Ishikawa (cell line): ENCODE data around the gene REEP5.

Experiments
- CEBPB ChIP-seq: IDR thresholded peaks from 2 replicates; pipeline ENCODE4 v1.6.1; 2012
- CREB1 ChIP-seq: IDR thresholded peaks from 2 replicates; pipeline ENCODE4 v1.6.1; 2012; ENCODE audit warnings: low read depth
- EGR1 ChIP-seq: IDR thresholded peaks from 2 replicates; pipeline ENCODE4 v1.6.1; 2012
- EP300 ChIP-seq: IDR thresholded peaks from 2 replicates; pipeline ENCODE4 v1.6.1; 2012; ENCODE audit warnings: borderline replicate concordance
- FOXM1 ChIP-seq: IDR thresholded peaks from 2 replicates; pipeline ENCODE4 v1.6.1; 2012; ENCODE audit warnings: low read depth, borderline replicate concordance
- NFIC ChIP-seq: IDR thresholded peaks from 2 replicates; pipeline ENCODE4 v1.6.1; 2012
- RAD21 ChIP-seq: IDR thresholded peaks from 2 replicates; pipeline ENCODE4 v1.6.1; 2012; ENCODE audit warnings: low read depth
- TAF1 ChIP-seq: IDR thresholded peaks from 2 replicates; pipeline ENCODE4 v1.6.1; 2012; ENCODE audit warnings: low read depth, mild to moderate bottlenecking
- TCF12 ChIP-seq: IDR thresholded peaks from 2 replicates; pipeline ENCODE4 v1.6.1; 2012; ENCODE audit warnings: low read depth
- TEAD4 ChIP-seq: IDR thresholded peaks from 2 replicates; pipeline ENCODE4 v1.6.1; 2012
- YY1 ChIP-seq: IDR thresholded peaks from 2 replicates; pipeline ENCODE4 v1.6.1; 2012; ENCODE audit warnings: low read depth
- ZBTB7A ChIP-seq: IDR thresholded peaks from 2 replicates; pipeline ENCODE4 v1.6.1; 2012; ENCODE audit warnings: low read depth
- TF ChIP-seq, protein P1 (sequence below): IDR thresholded peaks from 2 replicates; pipeline ENCODE4 v1.6.1; 2012; ENCODE audit warnings: low read depth, mild to moderate bottlenecking
- TF ChIP-seq, protein P2 (sequence below): IDR thresholded peaks from 2 replicates; pipeline ENCODE4 v1.6.1; 2012
- TF ChIP-seq, protein P3 (sequence below): IDR thresholded peaks from 2 replicates; pipeline ENCODE4 v1.6.1; 2012

REEP5 gene

DNA sequence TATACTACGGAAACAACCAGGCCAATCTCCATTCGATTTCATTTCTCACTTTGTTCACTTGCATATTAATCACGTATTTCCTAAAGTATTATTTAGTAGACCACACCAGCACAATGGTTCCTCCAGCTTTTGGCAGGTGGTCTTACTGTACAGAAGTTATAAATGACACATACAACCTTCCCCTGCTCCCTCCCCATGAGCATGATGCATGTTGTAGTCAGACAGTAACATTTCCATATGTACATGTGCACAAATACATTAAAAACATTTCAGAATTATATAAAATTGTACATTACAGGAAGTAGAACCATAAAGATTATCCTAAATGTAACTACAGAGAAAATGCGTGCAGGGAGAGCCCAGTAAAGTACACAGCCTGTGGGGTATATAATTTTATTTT lies 43.9 kb downstream of the REEP5 start:
- TF ChIP-seq, protein P1, sequence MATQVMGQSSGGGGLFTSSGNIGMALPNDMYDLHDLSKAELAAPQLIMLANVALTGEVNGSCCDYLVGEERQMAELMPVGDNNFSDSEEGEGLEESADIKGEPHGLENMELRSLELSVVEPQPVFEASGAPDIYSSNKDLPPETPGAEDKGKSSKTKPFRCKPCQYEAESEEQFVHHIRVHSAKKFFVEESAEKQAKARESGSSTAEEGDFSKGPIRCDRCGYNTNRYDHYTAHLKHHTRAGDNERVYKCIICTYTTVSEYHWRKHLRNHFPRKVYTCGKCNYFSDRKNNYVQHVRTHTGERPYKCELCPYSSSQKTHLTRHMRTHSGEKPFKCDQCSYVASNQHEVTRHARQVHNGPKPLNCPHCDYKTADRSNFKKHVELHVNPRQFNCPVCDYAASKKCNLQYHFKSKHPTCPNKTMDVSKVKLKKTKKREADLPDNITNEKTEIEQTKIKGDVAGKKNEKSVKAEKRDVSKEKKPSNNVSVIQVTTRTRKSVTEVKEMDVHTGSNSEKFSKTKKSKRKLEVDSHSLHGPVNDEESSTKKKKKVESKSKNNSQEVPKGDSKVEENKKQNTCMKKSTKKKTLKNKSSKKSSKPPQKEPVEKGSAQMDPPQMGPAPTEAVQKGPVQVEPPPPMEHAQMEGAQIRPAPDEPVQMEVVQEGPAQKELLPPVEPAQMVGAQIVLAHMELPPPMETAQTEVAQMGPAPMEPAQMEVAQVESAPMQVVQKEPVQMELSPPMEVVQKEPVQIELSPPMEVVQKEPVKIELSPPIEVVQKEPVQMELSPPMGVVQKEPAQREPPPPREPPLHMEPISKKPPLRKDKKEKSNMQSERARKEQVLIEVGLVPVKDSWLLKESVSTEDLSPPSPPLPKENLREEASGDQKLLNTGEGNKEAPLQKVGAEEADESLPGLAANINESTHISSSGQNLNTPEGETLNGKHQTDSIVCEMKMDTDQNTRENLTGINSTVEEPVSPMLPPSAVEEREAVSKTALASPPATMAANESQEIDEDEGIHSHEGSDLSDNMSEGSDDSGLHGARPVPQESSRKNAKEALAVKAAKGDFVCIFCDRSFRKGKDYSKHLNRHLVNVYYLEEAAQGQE = no peak
- TF ChIP-seq FOXM1 (no peak), RAD21 (no peak), CEBPB (no peak), ZBTB7A (no peak), NFIC (no peak), CREB1 (no peak), TAF1 (no peak)

DNA sequence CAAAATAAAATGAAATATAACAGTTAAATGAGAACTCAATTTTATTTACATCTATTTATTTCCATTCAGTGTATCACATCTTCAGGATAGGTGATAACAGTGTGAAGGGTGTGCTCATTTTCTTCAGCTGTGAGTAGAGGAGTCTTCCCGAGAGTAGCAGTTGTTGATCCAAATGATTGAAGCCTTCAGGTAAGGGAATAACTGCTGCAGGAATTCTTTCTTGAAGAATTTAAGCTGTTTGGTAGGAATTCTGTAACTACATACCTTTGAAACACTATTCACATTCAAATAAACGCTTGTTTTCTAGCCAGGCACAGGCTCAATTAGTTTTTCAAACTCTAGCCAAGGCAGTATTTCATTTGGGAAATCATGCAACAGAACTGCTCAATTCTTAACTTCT lies 45.7 kb downstream of the REEP5 start:
- TF ChIP-seq TEAD4 = no peak
- no peak for TF ChIP-seq TCF12
- TF ChIP-seq, protein P1 = no peak
- no peak for TF ChIP-seq NFIC

DNA sequence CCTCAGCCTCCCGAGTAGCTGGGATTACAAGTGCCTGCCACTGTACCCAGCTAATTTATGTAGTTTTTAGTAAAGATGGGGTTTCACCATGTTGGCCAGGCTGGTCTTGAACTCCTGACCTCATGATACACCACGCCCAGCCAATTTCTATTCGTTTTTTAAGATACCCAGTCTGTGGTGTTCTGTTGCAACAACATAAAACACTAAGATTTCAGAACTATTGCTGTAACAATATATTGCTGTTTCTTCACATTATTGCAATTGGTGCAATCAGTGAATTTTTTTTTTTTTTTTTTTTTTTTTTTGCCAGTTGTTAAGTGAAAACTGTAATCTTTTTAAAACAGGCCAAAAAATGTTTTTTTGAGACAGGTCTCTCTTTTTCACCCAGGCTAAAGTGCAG lies 51.1 kb downstream of the REEP5 start:
- TF ChIP-seq CREB1 (no peak), RAD21 (no peak), FOXM1 (no peak), EGR1 (no peak), TEAD4 (no peak)
- TF ChIP-seq, protein P2, sequence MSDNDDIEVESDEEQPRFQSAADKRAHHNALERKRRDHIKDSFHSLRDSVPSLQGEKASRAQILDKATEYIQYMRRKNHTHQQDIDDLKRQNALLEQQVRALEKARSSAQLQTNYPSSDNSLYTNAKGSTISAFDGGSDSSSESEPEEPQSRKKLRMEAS = no peak

DNA sequence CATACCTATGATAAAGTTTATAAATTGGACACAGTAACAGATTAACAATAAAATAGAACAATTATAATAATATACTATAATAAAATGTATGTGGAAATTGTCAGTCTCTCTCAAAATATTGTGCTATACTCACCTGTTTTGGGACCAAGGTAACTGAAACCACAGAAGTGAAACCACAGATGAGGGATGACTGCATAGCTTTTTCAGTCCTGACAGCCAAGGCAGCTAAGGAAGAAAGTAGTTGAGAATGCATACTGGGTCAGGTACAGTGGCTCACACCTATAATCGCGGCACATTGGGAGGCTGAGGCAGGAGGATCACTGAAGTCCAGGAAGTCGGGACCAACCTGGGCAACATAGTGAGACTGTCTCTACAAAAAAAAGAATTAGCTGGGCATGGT lies 52.1 kb downstream of the REEP5 start:
- TF ChIP-seq EGR1 = no peak

DNA sequence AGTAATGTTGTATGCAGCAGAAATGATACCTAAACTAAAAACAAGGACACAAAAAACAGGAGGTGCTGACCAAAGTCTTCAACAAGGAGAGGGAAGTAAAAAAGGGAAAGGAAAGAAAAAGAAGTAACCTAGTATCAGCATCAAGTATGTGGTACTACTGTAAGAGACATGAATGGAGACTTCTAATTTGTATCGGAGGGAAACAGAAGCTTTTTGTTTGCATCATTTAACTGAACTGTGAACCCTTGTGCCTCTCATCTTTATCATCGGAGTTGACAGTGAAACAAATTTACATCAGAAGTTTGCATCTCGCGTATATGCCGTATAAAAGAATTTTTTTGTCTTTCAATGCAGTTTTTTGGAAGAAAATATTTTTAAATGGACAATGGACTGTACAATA lies 54.6 kb downstream of the REEP5 start:
- TF ChIP-seq, protein P2 = no peak
- no peak for TF ChIP-seq NFIC
- no peak for TF ChIP-seq RAD21
- no peak for TF ChIP-seq TEAD4
- TF ChIP-seq YY1 = no peak
- TF ChIP-seq ZBTB7A = no peak
- TF ChIP-seq FOXM1 = no peak
- TF ChIP-seq CREB1 = no peak
- TF ChIP-seq CEBPB = no peak
- TF ChIP-seq EP300 = no peak
- TF ChIP-seq TCF12 = no peak
- TF ChIP-seq, protein P3, sequence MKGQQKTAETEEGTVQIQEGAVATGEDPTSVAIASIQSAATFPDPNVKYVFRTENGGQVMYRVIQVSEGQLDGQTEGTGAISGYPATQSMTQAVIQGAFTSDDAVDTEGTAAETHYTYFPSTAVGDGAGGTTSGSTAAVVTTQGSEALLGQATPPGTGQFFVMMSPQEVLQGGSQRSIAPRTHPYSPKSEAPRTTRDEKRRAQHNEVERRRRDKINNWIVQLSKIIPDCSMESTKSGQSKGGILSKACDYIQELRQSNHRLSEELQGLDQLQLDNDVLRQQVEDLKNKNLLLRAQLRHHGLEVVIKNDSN = no peak
- TF ChIP-seq EGR1 = no peak
- TF ChIP-seq, protein P1 = no peak
- TF ChIP-seq TAF1 = no peak

DNA sequence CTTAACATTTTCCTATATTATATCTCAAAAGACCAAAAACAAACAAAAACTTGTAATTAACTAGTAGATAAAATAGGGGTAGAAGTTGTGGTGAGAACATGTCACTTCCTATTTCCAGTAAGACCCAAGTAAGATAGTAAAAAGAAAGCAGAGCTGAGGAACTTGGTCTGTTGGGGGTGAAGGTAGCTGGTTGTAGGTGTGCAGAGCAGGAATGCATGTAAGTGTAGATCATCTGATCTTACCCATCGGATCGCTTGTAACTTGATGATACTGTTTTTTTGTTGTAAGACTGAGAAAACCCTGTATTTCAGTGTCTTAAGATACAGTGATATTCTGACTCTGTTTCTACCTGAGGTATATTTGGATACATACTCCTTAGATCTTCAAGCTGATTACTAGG lies 55.3 kb downstream of the REEP5 start:
- no peak for TF ChIP-seq TEAD4
- no peak for TF ChIP-seq FOXM1
- no peak for TF ChIP-seq NFIC
- no peak for TF ChIP-seq TCF12
- TF ChIP-seq, protein P1 = no peak
- TF ChIP-seq RAD21 = no peak
- TF ChIP-seq CREB1 = no peak
- no peak for TF ChIP-seq EGR1
- no peak for TF ChIP-seq YY1
- TF ChIP-seq, protein P3 = no peak
- no peak for TF ChIP-seq TAF1
- no peak for TF ChIP-seq CEBPB
- TF ChIP-seq, protein P2 = no peak
- TF ChIP-seq EP300 = no peak
